HepG2 (cell line): Measurements from ENCODE around the gene ATG4B. TPM values are rescaled to one million over a fixed set of nuclear protein-coding genes. Genes with fewer than 3 reads are reported as not detected.

ENCODE experiments used
- EP300 ChIP-seq, 3 experiments: sonication (generic) in 1 of 3; formaldehyde crosslinking in 1 of 3; IDR thresholded peaks; 2 replicates each; pipeline versions ENCODE4 v1.5.1 to v1.6.1; 2011 to 2020; ENCODE audit warnings: low read depth in 2 of 3, low read length in 2 of 3, borderline replicate concordance in 1 of 3, improper control_type of control experiment in 1 of 3, mild to moderate bottlenecking in 1 of 3, missing genetic modification reagents in 1 of 3, moderate library complexity in 1 of 3
- GABPB1 ChIP-seq: IDR thresholded peaks from 2 replicates; pipeline ENCODE4 v1.6.1; 2016; ENCODE audit warnings: mild to moderate bottlenecking, missing genetic modification reagents, moderate library complexity, missing compliant biosample characterization
- GZF1 ChIP-seq: sonication (generic); formaldehyde crosslinking; IDR thresholded peaks from 2 replicates; pipeline ENCODE4 v1.5.1; 2020; ENCODE audit warnings: mild to moderate bottlenecking, missing genetic modification reagents
- HDAC2 ChIP-seq: sonication (generic); formaldehyde crosslinking; IDR thresholded peaks from 2 replicates; pipeline ENCODE4 v1.4.0; 2020; ENCODE audit warnings: missing genetic modification reagents
- HINFP ChIP-seq: sonication (generic); formaldehyde crosslinking; IDR thresholded peaks from 2 replicates; pipeline ENCODE4 v1.4.0; 2020; ENCODE audit warnings: low read depth, mild to moderate bottlenecking, missing genetic modification reagents
- HNRNPH1 ChIP-seq: fragments of 200-400 bp; formaldehyde crosslinking; optimal IDR thresholded peaks from 2 replicates; pipeline ENCODE3; 2017; ENCODE audit warnings: mild to moderate bottlenecking, low read depth, low read length
- ISL2 ChIP-seq: sonication (generic); formaldehyde crosslinking; IDR thresholded peaks from 2 replicates; pipeline ENCODE4 v1.5.0; 2020; ENCODE audit warnings: missing genetic modification reagents
- NFE2L1 ChIP-seq: sonication (generic); formaldehyde crosslinking; IDR thresholded peaks from 2 replicates; pipeline ENCODE4 v1.4.0; 2020; ENCODE audit warnings: missing genetic modification reagents, mild to moderate bottlenecking, borderline replicate concordance
- PPARG ChIP-seq: conservative IDR thresholded peaks from 2 replicates; pipeline ENCODE4 v1.6.1; 2016; ENCODE audit warnings: missing biosample characterization, missing genetic modification reagents
- RBM22 ChIP-seq: fragments of 200-400 bp; formaldehyde crosslinking; optimal IDR thresholded peaks from 2 replicates; pipeline ENCODE3; 2017; ENCODE audit warnings: mild to moderate bottlenecking, low read length, moderate library complexity
- SNAPC2 ChIP-seq: sonication (generic); formaldehyde crosslinking; IDR thresholded peaks from 2 replicates; pipeline ENCODE4 v1.8.1; 2022; ENCODE audit warnings: mild to moderate bottlenecking, missing genetic modification reagents
- WIZ ChIP-seq: sonication (generic); formaldehyde crosslinking; IDR thresholded peaks from 2 replicates; pipeline ENCODE4 v1.5.1; 2020; ENCODE audit warnings: mild to moderate bottlenecking, missing genetic modification reagents
- ZFYVE20 ChIP-seq: sonication (generic); formaldehyde crosslinking; IDR thresholded peaks from 2 replicates; pipeline ENCODE4 v1.8.0; 2023; ENCODE audit warnings: low read depth, mild to moderate bottlenecking, moderate library complexity, missing genetic modification reagents, borderline replicate concordance
- ZNF34 ChIP-seq: sonication (generic); formaldehyde crosslinking; IDR thresholded peaks from 2 replicates; pipeline ENCODE4 v1.4.0; 2020; ENCODE audit warnings: mild to moderate bottlenecking, missing genetic modification reagents, borderline replicate concordance
- ZNF674 ChIP-seq: sonication (generic); formaldehyde crosslinking; IDR thresholded peaks from 2 replicates; pipeline ENCODE4 v1.5.0; 2020; ENCODE audit warnings: low read depth, mild to moderate bottlenecking, missing genetic modification reagents
- ZNF724P ChIP-seq: sonication (generic); formaldehyde crosslinking; IDR thresholded peaks from 2 replicates; pipeline ENCODE4 v1.8.0; 2022; ENCODE audit warnings: missing genetic modification reagents, borderline replicate concordance
- ZNF83 ChIP-seq: sonication (generic); formaldehyde crosslinking; IDR thresholded peaks from 2 replicates; pipeline ENCODE4 v1.4.0; 2020; ENCODE audit warnings: missing genetic modification reagents, mild to moderate bottlenecking, borderline replicate concordance
- polyA plus RNA-seq, 8 experiments: library from polyadenylated mRNA; depleted of rRNA in 3 of 8; stranded (reverse) in 7 of 8; unstranded in 1 of 8; fragments of >200 nt; fragmentation: Illumina TruSeq in 4 of 8; extraction: Trizol in 4 of 8; gene quantifications; 2 replicates each; pipeline versions ENCODE4 v1.2.1 to v1.2.3, GENCODE V29; 2011 to 2016; ENCODE audit warnings: low read depth in 4 of 8, missing spikeins in 1 of 8, mixed read lengths in 1 of 8; ENCODE audit not compliant: insufficient read depth in 1 of 8
- total RNA-seq, 5 experiments: library from RNA; depleted of rRNA; stranded (reverse); fragments of >200 nt; fragmentation: Illumina TruSeq; extraction: Trizol; gene quantifications; 2 replicates each; pipeline ENCODE4 v1.2.3, GENCODE V29; 2016; ENCODE audit warnings: low read depth in 1 of 5
- TF ChIP-seq, protein P1 (sequence below): sonication (generic); formaldehyde crosslinking; IDR thresholded peaks from 2 replicates; pipeline ENCODE4 v1.4.0; 2020; ENCODE audit warnings: missing genetic modification reagents
- TF ChIP-seq, protein P2 (sequence below): sonication (generic); formaldehyde crosslinking; IDR thresholded peaks from one replicate; pipeline ENCODE4 v1.5.1; 2020; ENCODE audit warnings: mild to moderate bottlenecking, missing genetic modification reagents; ENCODE audit errors: not compliant biosample characterization

The ATG4B gene
- total and polyA plus RNA-seq, 2 of the 13 experiments (the other 11 are each of a cell fraction or from before 2014, with no cell fraction given): 95.5 to 239 TPM

DNA sequence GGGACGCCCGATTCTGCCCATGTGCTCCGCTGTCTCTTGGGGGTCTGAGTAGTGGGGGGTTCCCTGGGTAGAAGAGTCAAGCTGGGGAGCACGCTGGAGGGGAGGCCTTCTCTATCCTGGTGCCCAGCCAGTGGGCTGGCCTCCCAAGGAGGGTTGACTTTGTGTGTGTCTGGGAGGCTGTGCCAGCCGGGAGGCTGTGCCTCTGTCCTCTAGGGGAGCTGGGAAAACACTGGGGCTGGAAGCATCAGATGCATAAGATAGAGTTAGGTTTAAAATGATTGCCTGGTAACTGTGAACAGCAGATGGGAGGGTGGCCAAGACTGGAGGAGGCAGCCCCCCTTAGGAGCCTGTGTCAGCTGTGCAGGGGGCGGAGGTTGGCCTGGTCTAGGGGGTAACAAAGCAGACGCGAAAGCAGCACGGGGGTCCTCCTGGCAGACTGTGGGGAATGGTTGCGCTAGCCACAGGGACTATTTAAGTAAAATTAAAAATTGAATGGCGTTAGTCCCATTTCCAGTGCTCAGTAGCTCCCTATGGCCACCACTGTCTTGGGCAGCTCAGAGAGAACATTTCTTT, 65.6 kb downstream of the ATG4B start (continued):
- TF ChIP-seq SNAPC2 (CRISPR knock-in tag) (peak; percentile 12; the same call in 1 of the 2 replicates), ZFYVE20 (no peak), PPARG (CRISPR knock-in tag) (no peak), NFE2L1 (CRISPR knock-in tag) (no peak), WIZ (CRISPR knock-in tag) (no peak), ISL2 (CRISPR knock-in tag) (no peak), RBM22 (no peak), GABPB1 (CRISPR knock-in tag) (no peak), HNRNPH1 (no peak), HDAC2 (CRISPR knock-in tag) (no peak), ZNF34 (no peak), ZNF674 (no peak), GZF1 (CRISPR knock-in tag) (no peak), ZNF724P (CRISPR knock-in tag) (no peak), EP300 (IDR thresholded peaks at IDR 0.05; ENCODE audit: low read depth in 2 of 2, low read length in 2 of 2) (no peak), EP300 (CRISPR knock-in tag; IDR thresholded peaks at IDR 0.05; ENCODE audit: borderline replicate concordance) (no peak), ZNF83 (CRISPR knock-in tag) (no peak), HINFP (no peak)
- TF ChIP-seq, protein P1, sequence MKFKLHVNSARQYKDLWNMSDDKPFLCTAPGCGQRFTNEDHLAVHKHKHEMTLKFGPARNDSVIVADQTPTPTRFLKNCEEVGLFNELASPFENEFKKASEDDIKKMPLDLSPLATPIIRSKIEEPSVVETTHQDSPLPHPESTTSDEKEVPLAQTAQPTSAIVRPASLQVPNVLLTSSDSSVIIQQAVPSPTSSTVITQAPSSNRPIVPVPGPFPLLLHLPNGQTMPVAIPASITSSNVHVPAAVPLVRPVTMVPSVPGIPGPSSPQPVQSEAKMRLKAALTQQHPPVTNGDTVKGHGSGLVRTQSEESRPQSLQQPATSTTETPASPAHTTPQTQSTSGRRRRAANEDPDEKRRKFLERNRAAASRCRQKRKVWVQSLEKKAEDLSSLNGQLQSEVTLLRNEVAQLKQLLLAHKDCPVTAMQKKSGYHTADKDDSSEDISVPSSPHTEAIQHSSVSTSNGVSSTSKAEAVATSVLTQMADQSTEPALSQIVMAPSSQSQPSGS (CRISPR knock-in tag): no peak
- TF ChIP-seq, protein P2, sequence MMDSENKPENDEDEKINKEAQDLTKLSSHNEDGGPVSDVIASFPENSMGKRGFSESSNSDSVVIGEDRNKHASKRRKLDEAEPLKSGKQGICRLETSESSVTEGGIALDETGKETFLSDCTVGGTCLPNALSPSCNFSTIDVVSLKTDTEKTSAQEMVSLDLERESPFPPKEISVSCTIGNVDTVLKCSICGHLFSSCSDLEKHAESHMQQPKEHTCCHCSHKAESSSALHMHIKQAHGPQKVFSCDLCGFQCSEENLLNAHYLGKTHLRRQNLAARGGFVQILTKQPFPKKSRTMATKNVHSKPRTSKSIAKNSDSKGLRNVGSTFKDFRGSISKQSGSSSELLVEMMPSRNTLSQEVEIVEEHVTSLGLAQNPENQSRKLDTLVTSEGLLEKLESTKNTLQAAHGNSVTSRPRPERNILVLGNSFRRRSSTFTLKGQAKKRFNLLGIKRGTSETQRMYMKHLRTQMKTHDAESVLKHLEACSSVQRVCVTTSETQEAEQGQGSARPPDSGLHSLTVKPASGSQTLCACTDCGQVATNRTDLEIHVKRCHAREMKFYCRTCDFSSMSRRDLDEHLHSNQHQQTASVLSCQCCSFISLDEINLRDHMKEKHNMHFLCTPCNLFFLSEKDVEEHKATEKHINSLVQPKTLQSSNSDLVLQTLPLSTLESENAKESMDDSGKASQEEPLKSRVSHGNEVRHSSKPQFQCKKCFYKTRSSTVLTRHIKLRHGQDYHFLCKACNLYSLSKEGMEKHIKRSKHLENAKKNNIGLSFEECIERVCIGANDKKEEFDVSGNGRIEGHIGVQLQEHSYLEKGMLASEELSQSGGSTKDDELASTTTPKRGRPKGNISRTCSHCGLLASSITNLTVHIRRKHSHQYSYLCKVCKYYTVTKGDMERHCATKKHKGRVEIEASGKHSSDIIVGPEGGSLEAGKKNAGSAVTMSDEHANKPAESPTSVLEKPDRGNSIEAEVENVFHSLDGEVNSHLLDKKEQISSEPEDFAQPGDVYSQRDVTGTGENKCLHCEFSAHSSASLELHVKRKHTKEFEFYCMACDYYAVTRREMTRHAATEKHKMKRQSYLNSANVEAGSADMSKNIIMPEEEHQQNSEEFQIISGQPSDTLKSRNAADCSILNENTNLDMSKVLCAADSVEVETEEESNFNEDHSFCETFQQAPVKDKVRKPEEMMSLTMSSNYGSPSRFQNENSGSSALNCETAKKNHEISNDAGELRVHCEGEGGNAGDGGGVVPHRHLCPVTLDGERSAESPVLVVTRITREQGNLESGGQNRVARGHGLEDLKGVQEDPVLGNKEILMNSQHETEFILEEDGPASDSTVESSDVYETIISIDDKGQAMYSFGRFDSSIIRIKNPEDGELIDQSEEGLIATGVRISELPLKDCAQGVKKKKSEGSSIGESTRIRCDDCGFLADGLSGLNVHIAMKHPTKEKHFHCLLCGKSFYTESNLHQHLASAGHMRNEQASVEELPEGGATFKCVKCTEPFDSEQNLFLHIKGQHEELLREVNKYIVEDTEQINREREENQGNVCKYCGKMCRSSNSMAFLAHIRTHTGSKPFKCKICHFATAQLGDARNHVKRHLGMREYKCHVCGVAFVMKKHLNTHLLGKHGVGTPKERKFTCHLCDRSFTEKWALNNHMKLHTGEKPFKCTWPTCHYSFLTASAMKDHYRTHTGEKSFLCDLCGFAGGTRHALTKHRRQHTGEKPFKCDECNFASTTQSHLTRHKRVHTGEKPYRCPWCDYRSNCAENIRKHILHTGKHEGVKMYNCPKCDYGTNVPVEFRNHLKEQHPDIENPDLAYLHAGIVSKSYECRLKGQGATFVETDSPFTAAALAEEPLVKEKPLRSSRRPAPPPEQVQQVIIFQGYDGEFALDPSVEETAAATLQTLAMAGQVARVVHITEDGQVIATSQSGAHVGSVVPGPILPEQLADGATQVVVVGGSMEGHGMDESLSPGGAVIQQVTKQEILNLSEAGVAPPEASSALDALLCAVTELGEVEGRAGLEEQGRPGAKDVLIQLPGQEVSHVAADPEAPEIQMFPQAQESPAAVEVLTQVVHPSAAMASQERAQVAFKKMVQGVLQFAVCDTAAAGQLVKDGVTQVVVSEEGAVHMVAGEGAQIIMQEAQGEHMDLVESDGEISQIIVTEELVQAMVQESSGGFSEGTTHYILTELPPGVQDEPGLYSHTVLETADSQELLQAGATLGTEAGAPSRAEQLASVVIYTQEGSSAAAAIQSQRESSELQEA (CRISPR knock-in tag): peak; percentile 76
